Karpas-422 (cell line): ENCODE data around the gene UQCRQ. TPM values are rescaled to one million over a fixed set of nuclear protein-coding genes. Genes with fewer than 3 reads are reported as not detected.

ENCODE experiments used
- DNase-seq: peaks from one replicate; pipeline ENCODE4 v3.0.0-alpha.2; 2015
- H2AFZ ChIP-seq: fragments of 200-600 bp; sonication (generic); 2 replicates; pipeline ENCODE4 v1.6.1; 2014; ENCODE audit warnings: antibody characterized with exemption, low read length, mixed read lengths
- H3K27ac ChIP-seq: fragments of 200-600 bp; sonication (generic); 2 replicates; pipeline ENCODE4 v1.5.1; 2014; ENCODE audit warnings: mild to moderate bottlenecking, low read length, moderate library complexity
- H3K27me3 ChIP-seq: fragments of 200-600 bp; sonication (generic); 2 replicates; pipeline ENCODE4 v1.6.1; 2014; ENCODE audit warnings: low read length, mixed read lengths
- H3K36me3 ChIP-seq: fragments of 200-600 bp; sonication (generic); 2 replicates; pipeline ENCODE4 v1.6.1; 2014; ENCODE audit warnings: low read length, mixed read lengths; ENCODE audit not compliant: insufficient read depth
- H3K4me1 ChIP-seq: fragments of 200-600 bp; sonication (generic); 2 replicates; pipeline ENCODE4 v1.6.1; 2014; ENCODE audit warnings: mild to moderate bottlenecking, low read length, mixed read lengths
- H3K4me2 ChIP-seq: fragments of 200-600 bp; sonication (generic); 2 replicates; pipeline ENCODE4 v1.6.1; 2014; ENCODE audit warnings: low read length, low read depth, mild to moderate bottlenecking; ENCODE audit not compliant: poor library complexity, severe bottlenecking
- H3K4me3 ChIP-seq: fragments of 200-600 bp; sonication (generic); 2 replicates; pipeline ENCODE4 v1.5.1; 2014; ENCODE audit warnings: mild to moderate bottlenecking, antibody characterized with exemption, low read length, mixed read lengths
- H3K79me2 ChIP-seq: fragments of 200-600 bp; sonication (generic); 2 replicates; pipeline ENCODE4 v1.6.1; 2014; ENCODE audit warnings: mild to moderate bottlenecking, low read length, mixed read lengths
- H3K9ac ChIP-seq: fragments of 200-600 bp; sonication (generic); 2 replicates; pipeline ENCODE4 v1.6.0; 2014; ENCODE audit warnings: low read length
- H3K9me2 ChIP-seq: fragments of 200-600 bp; sonication (generic), shearing (Covaris generic); replicated peaks from 2 replicates; pipeline ENCODE4 v1.6.0; 2014; ENCODE audit warnings: mild to moderate bottlenecking, low read length, moderate library complexity; ENCODE audit not compliant: insufficient read depth
- H3K9me3 ChIP-seq: fragments of 300-700, 200-600 bp; sonication (generic); 2 replicates; pipeline ENCODE4 v1.6.1; 2014; ENCODE audit warnings: low read length, mixed read lengths
- H4K20me1 ChIP-seq: fragments of 200-600 bp; sonication (generic); 2 replicates; pipeline ENCODE4 v1.6.1; 2014; ENCODE audit warnings: mild to moderate bottlenecking, antibody characterized with exemption, low read length, low read depth; ENCODE audit not compliant: insufficient read depth
- total RNA-seq: library from RNA; depleted of rRNA; stranded (reverse); fragments of >200 nt; shearing (Covaris generic); gene quantifications from 2 replicates; pipeline ENCODE4 v1.2.3, GENCODE V29; 2014; ENCODE audit warnings: low replicate concordance

The UQCRQ gene
- total RNA-seq, 1 experiment from 2014 or later = 179 TPM

DNA sequence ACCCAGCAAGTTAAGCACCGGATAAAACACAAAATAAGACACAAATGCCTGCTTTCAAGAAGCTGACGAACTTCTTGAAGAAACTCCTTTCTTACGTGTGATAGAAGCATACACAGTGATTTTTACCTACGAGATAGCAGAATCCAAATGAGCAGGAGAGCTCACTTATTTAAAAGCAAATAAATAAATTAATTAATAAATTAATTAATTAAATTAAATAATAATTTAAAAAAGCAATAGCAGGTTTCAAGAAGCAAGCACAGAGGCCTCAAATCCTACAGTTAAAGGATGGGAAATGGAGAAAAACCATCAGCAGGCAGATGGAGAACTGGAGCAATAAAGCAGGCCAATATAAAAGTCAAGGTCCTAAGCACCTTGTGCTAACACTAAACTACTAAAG, 24.4 kb downstream of the UQCRQ start:
- Histone ChIP-seq H3K9ac (no peak overlapping the region), H3K79me2 (peaks cover 13% of the 10 kb centered on the region; the same call in 1 of the 2 replicates), H3K9me3 (no peaks in the 10 kb centered on the region), H3K4me3 (no peak overlapping the region), H3K27ac (no peak overlapping the region), H3K27me3 (no peaks in the 10 kb centered on the region), H2AFZ (no peak overlapping the region), H3K4me2 (no peak overlapping the region), H4K20me1 (no peaks in the 10 kb centered on the region), H3K36me3 (peaks cover 61% of the 10 kb centered on the region), H3K4me1 (peaks cover 35% of the 10 kb centered on the region), H3K9me2 (no peaks in the 10 kb centered on the region)
- DNase-seq = no peak

DNA sequence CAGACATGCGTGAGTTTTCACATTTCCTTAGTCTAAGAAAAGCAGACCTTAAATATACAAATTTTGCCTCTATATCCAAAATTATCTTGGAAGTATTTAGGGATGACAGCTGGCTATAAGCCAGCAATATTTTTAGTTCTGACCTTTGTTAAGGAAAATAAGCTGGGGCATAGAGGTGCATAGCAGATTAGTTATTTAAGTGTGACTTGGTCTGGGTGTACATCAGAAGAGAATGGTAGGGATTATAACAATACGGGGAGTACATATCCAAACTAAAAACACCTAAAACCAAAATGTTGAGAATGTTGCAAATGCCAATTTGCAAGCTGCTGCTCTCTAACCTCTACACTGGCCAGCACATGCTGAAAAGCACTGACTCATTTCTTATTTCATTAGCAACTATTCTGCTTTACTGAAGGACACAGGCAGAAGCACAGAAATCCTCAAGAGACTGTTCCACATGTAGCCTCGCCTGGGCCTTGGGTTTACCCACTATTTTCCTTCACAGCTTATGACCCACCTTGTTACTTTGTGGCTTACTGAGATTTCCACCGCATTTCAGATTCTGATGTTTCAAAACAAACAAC, 29.4 kb downstream of the UQCRQ start:
- no peaks in the 10 kb centered on the region for H3K9me3 ChIP-seq
- peaks cover 15% of the 10 kb centered on the region for H3K4me1 ChIP-seq
- no peak for DNase-seq
- H3K9me2 ChIP-seq = no peaks in the 10 kb centered on the region
- H3K4me3 ChIP-seq = no peak overlapping the region
- no peak overlapping the region for H2AFZ ChIP-seq
- peaks cover 55% of the 10 kb centered on the region for H3K36me3 ChIP-seq
- peaks cover 25% of the 10 kb centered on the region for H3K79me2 ChIP-seq
- no peaks in the 10 kb centered on the region for H3K27me3 ChIP-seq
- no peak overlapping the region for H3K9ac ChIP-seq
- H3K4me2 ChIP-seq = no peak overlapping the region
- no peaks in the 10 kb centered on the region for H4K20me1 ChIP-seq
- no peak overlapping the region for H3K27ac ChIP-seq

DNA sequence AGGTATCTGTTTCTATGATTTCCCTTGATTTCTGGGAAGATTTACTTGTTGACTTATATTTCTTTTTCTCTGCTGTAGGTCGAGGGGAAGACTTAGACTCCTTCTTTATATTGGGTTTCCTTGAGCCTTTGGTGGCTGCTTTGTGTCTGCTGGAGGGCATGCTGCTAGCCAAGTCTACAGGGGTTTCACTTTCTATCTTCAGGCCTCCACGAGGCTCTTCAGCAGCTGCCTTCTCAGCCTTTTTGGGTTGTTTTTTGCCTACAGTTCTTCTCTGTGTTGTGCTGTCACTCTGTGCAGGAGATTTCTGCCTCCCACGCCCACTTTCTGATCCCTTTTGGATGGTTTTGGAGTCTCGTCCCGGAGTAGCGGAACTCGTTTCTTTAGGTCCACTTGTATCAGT, 30.2 kb downstream of the UQCRQ start:
- Histone ChIP-seq H3K9me3 (no peaks in the 10 kb centered on the region), H3K4me1 (peaks cover 20% of the 10 kb centered on the region), H3K36me3 (peaks cover 55% of the 10 kb centered on the region), H4K20me1 (no peaks in the 10 kb centered on the region), H3K4me2 (no peak overlapping the region), H3K9ac (no peak overlapping the region), H3K27ac (no peak overlapping the region), H3K27me3 (no peaks in the 10 kb centered on the region), H2AFZ (no peak overlapping the region), H3K4me3 (no peak overlapping the region), H3K9me2 (no peaks in the 10 kb centered on the region), H3K79me2 (peaks cover 31% of the 10 kb centered on the region)
- DNase-seq = no peak

DNA sequence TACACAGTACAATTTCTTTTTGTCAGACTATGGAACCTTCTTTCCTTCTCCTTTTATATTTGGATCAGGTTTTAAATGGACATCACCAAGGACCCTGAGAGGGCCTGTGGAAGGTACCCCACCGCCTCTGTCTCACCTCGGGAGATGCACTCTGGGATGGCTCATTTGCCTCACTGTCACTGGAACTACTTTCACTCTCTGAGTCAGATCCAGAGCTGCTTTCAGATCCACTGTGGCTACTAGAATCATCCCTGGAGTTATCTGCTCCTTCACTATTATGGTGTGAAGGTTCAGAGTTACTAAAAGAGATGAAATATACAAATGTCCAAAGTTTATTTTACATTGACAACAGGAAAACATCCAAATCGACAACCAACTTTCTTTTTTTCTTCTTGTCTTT, 31.7 kb downstream of the UQCRQ start:
- H3K36me3 ChIP-seq = peaks cover 48% of the 10 kb centered on the region
- no peak overlapping the region for H2AFZ ChIP-seq

DNA sequence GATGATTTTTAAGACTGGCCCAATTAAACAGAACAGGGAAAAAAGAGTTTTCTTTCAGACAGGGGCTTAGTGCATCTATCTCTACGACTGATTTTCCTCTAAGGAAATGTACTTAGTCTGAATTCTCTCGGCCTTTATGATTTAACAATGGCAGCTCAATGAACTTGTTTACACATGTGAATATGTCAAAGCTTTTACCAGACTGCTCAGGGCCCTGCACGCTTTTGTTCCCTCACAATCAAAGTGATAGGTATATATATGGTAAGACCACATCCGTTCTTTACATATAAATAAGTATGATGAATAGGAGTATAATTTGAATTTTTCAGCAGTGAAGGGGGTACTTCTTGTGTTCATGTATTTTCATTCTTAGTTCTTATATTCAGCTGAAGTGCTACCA, 34.6 kb downstream of the UQCRQ start:
- Histone ChIP-seq H3K4me2 (no peak overlapping the region), H2AFZ (no peak overlapping the region), H3K9me2 (no peaks in the 10 kb centered on the region), H3K9ac (no peak overlapping the region), H3K4me1 (peaks cover 21% of the 10 kb centered on the region), H3K36me3 (peaks cover 27% of the 10 kb centered on the region), H3K27me3 (no peaks in the 10 kb centered on the region), H3K4me3 (no peak overlapping the region), H3K27ac (no peak overlapping the region), H4K20me1 (no peaks in the 10 kb centered on the region), H3K79me2 (peaks cover 35% of the 10 kb centered on the region), H3K9me3 (no peaks in the 10 kb centered on the region)
- peak; percentile 46 for DNase-seq

More for the DNA sequence above, 31.7 kb downstream of the UQCRQ start:
- Histone ChIP-seq H3K27me3 (no peaks in the 10 kb centered on the region), H3K79me2 (peaks cover 33% of the 10 kb centered on the region), H3K27ac (no peak overlapping the region), H4K20me1 (no peaks in the 10 kb centered on the region), H3K4me2 (no peak overlapping the region), H3K9ac (no peak overlapping the region), H3K9me3 (no peaks in the 10 kb centered on the region), H3K4me1 (peaks cover 25% of the 10 kb centered on the region), H3K4me3 (no peak overlapping the region), H3K9me2 (no peaks in the 10 kb centered on the region)
- no peak for DNase-seq

DNA sequence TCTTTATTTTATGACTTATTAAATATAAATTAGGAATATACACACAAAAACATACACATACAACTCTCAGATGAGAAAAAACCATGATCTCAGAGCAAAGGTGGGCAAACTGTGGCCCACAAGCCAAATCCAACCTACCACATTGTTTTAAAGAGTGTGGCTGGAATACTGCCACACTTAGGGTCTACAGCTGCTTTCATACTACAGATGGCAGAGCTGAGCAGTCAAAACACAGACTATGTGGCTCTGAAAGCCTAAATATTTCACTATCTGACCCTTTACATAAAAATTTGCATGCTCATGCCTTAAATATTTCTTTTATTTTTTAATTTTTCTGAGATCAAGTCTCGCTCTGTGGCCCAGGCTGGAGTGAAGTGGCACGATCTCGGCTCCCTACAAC, 35.3 kb downstream of the UQCRQ start:
- no peak for DNase-seq
- no peak overlapping the region for H2AFZ ChIP-seq
- H3K4me2 ChIP-seq = no peak overlapping the region
- H3K4me3 ChIP-seq = no peak overlapping the region
- no peaks in the 10 kb centered on the region for H3K27me3 ChIP-seq
- no peaks in the 10 kb centered on the region for H3K9me3 ChIP-seq
- peaks cover 18% of the 10 kb centered on the region for H3K4me1 ChIP-seq
- no peaks in the 10 kb centered on the region for H4K20me1 ChIP-seq
- H3K9me2 ChIP-seq = no peaks in the 10 kb centered on the region
- H3K27ac ChIP-seq = no peak overlapping the region
- no peak overlapping the region for H3K9ac ChIP-seq
- peaks cover 40% of the 10 kb centered on the region for H3K79me2 ChIP-seq
- peaks cover 21% of the 10 kb centered on the region for H3K36me3 ChIP-seq

DNA sequence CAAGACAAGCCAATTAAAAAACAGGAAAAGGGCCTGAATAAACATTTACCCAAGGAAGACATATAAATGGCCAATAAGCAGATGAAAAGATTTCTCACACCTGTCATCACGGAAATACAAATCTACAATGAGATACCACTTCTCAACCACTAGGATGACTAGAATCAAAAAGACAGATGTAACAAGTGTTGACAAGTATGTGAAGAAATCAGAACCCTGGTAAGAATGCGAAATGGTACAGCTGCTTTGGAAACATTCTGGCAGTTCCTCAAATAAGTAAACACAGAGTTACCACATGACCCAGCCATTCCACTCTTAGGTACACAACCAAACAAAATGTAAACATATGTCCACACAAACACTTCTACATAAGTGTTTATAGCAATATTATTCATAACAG, 39.5 kb downstream of the UQCRQ start:
- H3K9me3 ChIP-seq = no peaks in the 10 kb centered on the region
- H3K27me3 ChIP-seq = no peaks in the 10 kb centered on the region
- H3K9me2 ChIP-seq = no peaks in the 10 kb centered on the region
- no peaks in the 10 kb centered on the region for H4K20me1 ChIP-seq
- no peak for DNase-seq
- H2AFZ ChIP-seq = no peak overlapping the region
- peaks cover 18% of the 10 kb centered on the region for H3K4me1 ChIP-seq
- H3K79me2 ChIP-seq = peaks cover 55% of the 10 kb centered on the region
- H3K4me3 ChIP-seq = no peak overlapping the region
- peaks cover 9% of the 10 kb centered on the region; the same call in 1 of the 2 replicates for H3K36me3 ChIP-seq
- no peak overlapping the region for H3K27ac ChIP-seq
- H3K4me2 ChIP-seq = no peak overlapping the region
- H3K9ac ChIP-seq = no peak overlapping the region

DNA sequence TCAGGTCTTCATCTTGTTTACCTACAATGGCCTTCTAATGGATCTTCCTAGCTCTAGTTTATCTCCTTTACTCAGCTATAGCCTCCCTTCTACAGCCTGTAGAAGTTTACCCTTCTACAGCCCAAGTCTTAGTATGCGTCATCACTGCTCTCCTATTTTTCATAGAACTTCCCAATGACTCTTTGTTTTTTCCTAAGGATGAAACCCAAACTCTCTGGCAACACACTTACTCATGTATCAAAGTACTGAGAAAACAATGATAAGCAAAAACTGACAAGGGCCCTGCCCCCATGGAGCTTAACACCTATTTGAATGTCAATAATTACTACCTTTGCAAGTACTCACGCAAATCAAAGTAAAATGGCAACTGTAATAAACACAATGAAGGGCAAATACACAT, 40.7 kb downstream of the UQCRQ start:
- H3K4me3 ChIP-seq = no peak overlapping the region
- H4K20me1 ChIP-seq = no peaks in the 10 kb centered on the region
- peaks cover 9% of the 10 kb centered on the region; the same call in 1 of the 2 replicates for H3K36me3 ChIP-seq
- H3K27me3 ChIP-seq = no peaks in the 10 kb centered on the region
- peaks cover 56% of the 10 kb centered on the region for H3K79me2 ChIP-seq
- H3K9me3 ChIP-seq = no peaks in the 10 kb centered on the region
- DNase-seq = no peak
- no peak overlapping the region for H2AFZ ChIP-seq
- no peak overlapping the region for H3K9ac ChIP-seq
- no peaks in the 10 kb centered on the region for H3K9me2 ChIP-seq
- no peak overlapping the region for H3K27ac ChIP-seq
- H3K4me1 ChIP-seq = peaks cover 12% of the 10 kb centered on the region
- H3K4me2 ChIP-seq = no peak overlapping the region
